HG03108 (cell line): ENCODE results near the gene SEPTIN1.

ENCODE experiments used
- ATAC-seq: cut with Tn5 transposase; IDR thresholded peaks from one replicate; pipeline ENCODE4 v1.9.1; 2021; ENCODE audit warnings: moderate library complexity; ENCODE audit not compliant: unreplicated experiment

The SEPTIN1 gene

DNA sequence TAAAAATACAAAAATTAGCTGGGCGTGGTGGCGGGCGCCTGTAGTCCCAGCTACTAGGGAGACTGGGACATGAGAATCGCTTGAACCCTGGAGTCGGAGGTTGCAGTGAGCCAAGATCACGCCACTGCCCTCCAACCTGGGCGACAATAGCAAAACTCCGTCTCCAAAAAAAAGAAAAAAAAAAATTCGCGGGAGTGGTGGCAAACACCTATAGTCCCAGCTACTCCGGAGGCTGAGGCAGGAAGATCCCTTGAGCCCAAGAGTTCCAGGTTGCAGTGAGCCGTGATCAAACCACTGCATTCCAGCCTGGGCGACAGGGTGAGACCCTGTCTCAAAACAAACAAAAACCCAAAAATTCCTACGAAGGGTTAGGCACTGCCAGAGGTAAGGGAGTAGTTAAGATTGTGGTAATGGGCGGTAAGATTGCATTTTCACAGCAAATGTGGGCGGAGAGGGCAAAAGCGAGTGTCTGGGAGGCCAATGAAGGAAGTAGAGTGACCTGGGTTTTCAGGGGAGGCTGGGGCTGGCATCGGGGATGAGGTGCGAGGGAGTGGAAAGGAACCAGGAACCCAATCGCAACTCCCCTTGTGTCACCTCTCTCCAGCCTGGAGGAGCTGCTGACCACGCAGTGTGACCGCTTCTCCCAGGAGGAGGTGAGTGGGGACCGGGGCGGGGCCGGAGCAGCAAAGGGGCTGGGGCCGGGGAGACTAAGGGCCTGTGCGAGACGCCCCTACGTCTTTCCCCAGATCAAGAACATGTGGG is 5.1 kb downstream of the SEPTIN1 start:
- no peak for ATAC-seq

DNA sequence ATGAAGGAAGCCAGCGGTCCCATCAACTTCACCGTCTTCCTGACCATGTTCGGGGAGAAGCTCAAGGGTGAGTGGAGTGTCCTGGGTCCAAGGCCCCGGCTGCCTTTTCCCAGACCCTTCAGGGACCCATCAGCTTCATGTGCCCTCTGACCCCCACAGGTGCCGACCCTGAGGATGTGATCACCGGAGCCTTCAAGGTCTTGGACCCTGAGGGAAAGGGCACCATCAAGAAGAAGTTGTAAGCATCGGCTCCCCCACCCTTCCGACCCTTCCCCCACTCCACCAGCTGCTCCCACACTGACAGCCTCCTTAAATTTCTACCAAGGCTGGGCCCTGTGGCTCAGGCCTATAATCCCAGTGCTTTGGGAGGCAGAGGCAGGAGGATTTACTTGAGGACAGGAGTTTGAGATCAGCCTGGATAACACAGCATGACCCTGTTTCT is 5.9 kb downstream of the SEPTIN1 start:
- no peak for ATAC-seq

DNA sequence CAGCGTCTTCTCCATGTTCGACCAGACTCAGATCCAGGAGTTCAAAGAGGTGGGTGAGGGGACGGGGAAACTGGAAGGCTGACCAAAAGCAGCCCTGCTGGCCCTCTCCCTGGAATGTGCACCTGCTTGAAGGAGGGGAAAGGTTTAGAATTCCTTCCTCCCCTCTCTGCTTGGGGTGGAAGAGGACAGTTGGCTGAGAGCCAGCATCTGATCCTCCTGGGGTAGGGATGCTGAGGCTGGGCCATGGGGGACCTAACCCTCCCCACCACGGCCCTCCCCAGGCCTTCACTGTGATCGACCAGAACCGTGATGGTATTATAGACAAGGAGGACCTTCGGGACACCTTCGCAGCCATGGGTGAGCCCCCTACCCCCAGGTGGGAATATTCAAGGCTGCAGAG is 6.5 kb downstream of the SEPTIN1 start:
- no peak for ATAC-seq

DNA sequence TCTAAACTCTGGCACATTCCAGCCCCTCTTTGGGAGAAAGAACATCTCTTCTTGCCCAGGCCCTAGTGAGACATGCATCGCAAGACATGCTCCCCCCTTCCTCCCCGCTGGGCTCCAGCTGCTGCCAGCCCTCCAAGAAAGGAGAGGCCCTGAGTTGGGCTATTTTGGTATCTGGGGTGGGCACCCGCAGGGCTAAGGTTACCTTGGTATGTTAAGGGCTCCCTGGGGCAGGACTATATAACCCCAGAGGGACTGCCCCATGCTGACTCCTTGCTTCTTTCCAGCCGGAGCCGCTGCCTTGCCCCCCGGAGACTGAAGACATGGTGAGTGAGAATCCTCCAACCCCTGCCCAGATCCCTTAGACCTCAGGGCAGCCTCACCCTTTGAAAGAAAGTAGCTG is 7.8 kb downstream of the SEPTIN1 start, which contains the start of gene MYL11:
MYL11 (plus strand) TSS at position 265 of the 400 bp plus-strand sequence; CDS start at position 321, 56 bp downstream.
- ATAC-seq, result no peak

DNA sequence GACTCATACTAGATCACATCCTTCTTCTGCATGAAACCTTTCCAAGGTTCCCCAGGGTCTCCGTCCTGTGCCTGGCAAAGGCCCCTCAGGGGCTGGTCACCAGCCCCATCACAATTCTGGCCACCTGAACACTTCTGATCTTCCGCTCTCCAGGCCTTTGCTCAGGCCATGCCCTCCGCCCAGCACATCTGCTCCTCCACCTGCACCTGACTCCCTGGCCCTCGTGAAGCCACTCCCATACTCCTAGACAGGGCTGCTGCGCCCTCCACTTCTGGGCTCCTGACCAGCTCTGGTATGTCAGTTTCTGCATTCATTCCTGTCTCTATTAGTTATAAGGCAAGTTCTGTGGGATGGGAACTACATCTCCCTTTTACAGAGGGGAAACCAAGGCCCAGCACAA is 9.6 kb downstream of the SEPTIN1 start:
- no peak for ATAC-seq

DNA sequence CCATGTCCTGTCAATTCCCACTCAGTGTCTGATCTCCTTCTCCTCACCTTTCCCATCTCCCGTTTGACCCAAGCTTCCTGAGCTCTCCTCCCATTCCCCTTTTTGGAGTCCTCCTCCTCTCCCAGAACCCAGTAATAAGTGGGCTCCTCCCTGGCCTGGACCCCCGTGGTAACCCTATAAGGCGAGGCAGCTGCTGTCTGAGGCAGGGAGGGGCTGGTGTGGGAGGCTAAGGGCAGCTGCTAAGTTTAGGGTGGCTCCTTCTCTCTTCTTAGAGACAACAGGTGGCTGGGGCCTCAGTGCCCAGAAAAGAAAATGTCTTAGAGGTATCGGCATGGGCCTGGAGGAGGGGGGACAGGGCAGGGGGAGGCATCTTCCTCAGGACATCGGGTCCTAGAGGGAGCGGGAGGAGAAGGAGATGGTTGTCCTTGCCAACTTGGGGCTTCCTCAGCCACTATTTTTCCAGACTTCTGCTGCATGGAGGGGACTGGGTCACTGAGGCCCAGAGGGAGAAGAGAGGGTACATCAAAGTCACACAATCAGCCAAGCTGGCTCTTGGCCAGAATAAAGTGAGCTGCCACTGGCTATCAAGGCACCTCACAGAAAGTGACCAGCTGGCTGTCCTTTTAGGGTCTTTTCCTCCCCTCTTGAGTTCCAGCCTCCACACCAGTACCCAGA is 10.2 kb downstream of the SEPTIN1 start:
- ATAC-seq, result no peak

DNA sequence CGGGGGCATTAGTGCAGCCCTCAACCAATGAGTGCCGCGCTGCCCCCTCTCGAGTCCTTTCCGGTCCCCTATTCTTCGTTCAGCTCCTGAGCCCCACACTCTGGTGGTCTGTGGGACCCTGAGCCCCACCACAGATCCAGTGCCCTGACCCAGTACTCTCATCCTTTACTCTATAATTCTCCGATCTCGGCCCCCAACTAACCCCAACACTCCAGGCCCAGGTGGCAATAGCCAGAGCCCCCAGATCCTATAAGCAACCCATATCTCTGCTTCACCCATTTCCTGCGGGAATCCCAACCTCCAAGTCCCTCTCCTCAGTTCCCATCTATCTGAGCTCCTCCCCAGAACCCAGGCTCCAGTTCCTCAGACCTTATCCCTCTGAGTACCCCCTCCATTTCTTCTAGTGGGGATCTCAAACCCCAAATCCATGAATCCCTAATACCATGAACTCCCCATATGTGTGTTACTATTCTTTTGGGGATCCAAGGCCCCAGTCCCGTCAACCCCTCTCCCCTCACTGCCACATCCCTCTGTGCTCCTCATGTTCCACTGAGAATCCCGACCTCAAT is 11.0 kb downstream of the SEPTIN1 start:
- no peak for ATAC-seq

DNA sequence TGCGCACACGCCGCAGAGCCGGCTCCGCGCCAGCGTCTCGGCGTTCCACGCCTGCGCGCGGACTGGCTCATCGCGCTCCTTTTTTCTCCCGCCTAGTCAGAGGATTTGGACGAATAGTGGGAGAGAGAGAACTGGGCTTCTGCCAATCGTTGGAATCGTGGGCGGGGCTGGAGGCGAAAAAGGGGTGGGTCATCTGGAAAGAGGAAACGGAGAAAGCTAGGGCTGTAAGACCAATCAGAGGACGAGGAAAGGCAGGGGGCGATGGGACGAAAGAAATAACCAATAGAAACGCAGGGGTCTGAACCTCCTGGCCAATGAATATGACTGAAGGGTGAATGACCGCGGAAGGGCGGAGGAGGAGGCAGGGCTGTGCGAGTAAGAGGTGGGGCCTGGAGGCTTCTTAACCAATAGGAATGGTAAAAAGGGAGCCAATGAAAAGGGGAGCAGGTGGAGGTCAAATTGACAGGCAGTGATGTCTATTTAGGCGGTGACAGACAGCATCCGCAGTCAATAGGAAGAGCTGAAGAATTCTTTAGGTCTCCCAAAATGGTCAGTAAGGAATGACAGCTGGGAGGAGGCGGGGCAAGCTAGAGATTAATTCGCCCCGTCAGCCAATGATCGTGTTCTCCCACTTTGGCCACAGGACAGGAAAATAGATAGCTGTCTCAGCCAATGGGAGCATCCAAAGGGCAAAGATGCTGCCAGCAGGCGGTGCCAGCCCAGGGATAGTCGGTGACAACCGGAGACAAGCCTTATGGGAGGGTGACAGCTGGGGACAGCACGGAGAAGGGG is 11.7 kb downstream of the SEPTIN1 start, which contains the start of gene TBC1D10B:
TBC1D10B (minus strand) TSS at position 39 of the 792 bp plus-strand sequence. CDS start 311 bp downstream, outside the sequence.
- peak; percentile 76 for ATAC-seq

DNA sequence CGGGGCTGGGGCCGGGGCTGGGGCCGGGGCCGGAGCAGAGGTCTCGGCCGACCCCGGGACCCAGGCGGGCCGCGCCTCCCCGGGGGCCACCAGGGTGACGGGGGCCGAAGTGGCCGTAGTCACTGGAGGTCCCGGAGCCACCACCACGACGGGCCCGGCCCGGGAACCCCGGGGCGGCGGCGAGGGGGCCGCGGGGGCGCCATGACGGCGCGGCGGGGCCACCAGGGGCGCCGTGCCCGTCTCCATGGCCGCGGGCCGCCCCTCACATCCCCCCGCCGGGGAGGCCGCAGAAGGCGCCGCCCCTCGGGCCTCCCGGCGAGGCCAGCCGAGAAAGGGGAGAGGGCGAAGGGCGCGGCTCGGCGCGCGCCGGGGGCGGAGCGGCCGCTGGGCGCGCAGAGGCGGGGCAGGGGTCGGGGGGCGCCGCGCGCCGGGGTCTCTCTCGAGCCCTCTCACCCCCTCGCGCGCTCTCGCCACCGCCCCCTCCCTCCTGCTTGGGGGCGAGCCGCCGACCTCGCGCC is 12.4 kb downstream of the SEPTIN1 start:
- ATAC-seq, result peak; percentile 3

DNA sequence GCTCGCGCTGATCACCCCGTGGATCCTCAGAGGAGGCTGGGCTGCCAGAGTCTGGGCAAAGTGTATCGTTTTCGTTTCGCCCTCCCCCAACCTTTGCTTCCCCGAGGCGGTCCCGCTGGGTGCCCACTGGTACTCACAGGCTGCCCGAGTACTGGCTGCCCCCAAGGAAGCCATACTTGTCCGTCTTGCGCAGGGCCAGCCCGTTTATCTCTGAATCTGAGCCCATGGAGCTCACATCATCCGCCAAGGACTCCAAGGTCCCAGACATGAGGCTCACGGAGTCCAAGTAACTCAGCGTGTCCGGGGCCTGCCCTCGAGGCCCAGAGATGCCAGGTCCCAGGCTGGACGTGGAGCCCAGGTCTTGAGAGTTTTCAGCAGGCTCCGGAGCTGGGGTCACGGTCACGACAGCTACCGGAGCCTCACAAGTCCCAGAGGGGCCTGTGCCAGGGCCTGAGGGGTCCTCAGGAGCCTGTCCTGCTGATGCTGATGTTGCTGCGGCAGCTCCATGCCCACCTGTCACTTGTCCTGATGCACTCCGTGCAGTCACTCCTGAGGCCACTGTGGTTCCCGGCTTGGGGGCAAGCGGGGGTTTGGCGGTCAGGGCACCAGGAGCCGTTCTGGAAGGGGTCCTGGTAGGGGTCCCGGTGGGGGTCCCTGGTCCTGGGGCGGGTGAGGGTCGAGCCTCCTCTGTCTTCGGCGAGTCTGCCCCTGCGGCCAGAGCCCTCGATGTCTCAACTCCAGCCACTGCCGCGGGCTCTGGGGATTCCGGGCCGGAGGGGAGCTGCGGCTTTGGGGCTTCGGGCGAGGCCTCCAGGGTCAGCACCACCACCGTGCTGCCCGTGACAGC is 13.0 kb downstream of the SEPTIN1 start:
- no peak for ATAC-seq

DNA sequence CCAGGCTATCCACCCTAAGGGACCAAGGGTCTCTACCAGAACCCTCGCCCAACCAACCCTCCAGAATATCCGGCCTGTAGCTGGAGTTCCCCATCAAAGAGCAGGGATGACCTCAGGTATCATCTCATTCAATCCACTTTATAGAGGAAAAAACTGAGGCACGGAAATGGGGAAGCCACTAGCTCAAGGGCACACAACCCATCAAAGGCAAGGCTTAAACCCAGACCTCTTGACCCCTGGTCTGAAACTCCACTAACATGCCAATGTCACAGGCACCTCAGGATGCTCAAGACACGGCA is 13.6 kb downstream of the SEPTIN1 start:
- ATAC-seq, result no peak

DNA sequence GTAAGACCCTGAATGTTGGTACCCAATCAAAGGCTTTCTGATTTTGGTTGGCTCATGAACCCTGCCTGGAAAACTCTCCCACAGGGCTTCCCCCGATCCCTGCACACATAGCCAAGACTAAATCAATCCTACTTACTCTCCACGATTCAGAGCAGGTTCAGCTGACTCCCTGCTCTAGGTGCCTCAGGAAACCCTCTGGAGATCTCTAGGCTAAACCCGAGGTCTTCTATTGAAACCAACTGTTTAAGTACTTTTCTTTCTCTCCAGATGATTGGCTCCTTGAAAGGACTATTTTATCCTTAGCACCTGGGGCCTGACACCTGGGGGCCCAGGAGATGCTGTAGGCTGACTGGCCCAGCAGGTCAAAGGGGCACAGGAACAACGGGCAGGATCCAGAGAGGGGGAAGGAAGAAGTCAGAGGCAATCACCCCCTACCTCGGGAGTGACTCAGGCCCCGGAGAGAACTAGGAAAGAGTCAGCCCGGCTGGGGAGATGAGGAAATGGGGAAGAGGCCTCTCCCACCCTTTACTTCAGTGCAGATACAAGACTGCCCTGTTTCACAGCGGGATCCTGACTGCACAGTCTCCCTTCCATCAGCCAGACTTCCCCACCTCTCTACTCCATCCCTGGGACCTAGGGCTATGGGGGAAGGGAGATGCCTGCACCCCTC is 14.1 kb downstream of the SEPTIN1 start:
- ATAC-seq, result no peak

DNA sequence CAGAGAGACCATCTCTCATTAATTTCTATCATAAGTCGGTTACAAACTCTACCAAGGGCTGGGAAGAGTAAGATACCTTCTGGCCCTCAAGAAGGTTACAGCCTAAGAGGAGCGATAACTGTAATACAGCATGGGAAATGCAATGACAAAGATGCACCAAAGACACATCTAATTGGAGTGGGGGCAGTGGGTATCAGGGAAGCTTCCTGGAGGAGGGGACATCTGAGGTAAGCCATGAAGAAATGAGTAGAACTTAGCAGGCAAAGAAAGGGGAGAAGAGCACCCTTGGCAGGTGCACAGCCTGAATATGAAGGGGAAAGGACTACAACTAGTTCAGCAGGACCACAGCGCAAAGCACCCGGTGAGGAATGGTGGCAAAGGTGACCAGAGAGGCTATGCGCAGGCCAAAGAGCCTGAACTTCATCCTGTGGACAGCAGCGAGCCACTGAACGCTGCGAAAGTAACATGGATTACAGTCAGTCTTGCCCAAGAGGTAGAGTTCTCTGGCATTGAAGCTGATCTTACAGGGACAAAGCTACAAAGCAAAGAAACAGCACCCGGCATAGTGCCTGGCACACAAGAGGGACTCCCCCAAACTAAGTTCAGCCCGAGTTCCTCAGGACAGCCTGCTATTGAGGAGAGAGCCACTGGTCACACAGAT is 14.9 kb downstream of the SEPTIN1 start:
- no peak for ATAC-seq

DNA sequence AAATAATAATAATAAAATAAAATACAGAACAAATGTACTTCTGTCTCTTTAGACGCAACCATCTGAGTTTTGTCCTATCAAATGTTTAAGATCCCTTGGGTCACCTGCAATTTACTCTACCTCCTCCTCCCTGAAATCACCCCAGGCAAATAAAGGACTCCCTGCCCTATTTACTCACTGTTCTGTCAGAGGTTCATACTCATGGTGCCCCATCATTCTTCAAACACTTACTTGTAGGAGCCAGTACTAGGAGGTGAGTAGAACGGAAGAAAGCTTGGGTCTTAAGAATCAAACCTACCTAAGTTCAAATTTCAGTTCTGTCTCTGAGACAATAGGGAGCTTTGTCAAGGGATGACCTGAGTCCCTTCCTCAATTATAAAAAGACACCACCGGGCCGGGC is 15.8 kb downstream of the SEPTIN1 start:
- no peak for ATAC-seq

DNA sequence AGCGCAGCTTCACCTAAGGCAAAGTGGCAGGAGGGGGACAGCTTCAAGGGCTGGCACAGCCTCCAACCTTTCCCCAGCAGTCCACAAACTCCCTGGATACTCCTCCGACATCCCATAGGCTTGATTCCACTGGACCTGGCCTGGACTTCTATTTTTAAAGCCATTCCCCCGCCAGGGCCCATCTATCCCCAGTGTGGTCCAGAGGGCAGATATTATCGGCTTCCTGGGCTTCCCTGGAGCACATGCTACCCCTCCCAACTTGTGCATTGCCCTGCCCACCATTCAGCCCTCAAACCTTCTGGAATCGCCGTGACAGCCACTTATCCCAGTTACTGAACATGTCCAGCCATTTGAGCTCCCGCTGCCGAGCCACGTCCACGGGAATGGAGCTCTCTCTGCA is 17.2 kb downstream of the SEPTIN1 start:
- ATAC-seq, result no peak

DNA sequence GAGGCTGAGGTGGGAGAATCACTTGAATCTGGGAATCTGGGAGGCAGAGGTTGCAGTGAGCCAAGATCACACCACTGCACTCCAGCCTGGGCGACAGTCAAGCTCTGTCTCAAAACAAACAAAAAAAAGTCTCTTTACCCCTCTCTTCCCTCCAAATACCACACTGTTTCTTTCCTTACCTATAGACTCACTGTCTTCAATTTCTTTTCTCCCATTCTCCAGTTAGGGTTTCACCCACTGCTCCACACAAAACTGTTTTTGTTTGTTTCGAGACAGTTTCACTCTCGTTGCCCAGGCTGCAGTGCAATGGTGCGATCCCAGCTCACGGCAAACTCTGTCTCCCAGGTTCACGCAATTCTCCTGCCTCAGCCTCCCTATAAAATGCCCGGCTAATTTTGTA is 21.2 kb downstream of the SEPTIN1 start:
- ATAC-seq, result no peak

DNA sequence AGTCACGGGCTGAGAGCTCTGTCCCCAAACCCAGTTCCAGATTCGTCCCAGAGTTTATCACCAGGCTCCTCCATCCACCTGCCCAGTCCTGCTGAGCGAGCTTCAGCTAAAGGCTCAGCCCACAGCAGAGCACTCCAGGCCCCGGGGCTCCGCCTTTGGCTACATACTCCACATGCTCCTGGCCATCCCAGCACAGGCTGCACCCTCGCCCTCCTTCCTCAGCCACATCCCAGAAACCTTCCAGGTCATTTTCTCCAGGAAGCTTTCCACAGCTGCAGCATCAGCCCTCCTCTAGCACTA is 22.5 kb downstream of the SEPTIN1 start:
- no peak for ATAC-seq

DNA sequence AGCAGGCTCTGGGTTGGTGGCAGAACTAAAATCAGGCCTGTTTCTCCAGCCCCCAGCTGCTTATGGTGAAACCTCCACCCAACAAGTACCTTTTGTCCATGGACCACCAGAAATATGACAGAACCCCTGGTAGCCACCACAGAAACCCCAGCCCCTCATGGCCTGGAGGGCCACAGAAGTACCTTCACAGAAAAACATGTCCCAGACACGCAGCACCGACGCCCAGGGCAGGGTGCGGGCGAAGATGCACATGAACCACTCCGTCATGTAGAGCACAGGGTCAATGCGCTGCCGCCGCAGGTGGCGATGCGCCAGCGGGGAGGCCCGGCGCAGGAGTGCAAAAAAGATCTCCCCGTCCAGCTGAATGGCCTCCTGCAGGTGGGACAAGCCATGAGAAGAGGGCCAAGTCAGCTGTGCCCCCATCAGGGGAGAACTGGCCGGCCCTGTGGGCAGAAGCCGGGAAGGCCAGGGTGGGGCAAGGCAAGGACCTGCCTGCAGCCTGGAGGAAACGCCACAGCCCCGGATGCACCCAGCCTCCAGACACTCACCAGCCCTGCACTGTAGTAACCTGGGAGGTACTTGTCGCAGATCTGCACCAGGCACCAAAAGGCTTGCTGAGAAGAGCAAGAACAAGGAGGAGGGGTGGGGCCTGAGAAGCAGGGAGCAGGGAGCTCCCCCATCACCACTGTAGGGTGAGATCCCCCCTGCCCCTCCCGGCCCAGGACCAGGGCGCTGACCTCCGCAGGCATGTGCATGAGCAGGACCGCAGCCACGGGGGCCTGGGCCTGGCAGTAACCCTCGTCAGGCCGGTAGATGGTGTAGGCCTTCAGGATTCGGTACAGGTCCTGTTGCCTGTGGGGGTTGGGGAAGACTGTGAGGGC is 23.1 kb downstream of the SEPTIN1 start:
- ATAC-seq, result no peak
